Activated effector memory CD4-positive, alpha-beta T cell treated with anti-CD3 and anti-CD28 coated beads, Interleukin-2, amount 50 U/mL, for 16 hours (primary cell): Measurements from ENCODE around the gene SEMA6C.

Experiments used
- DNase-seq: peaks from one replicate; pipeline ENCODE4 v3.0.0-alpha.2; 2020

Gene SEMA6C, protein sequence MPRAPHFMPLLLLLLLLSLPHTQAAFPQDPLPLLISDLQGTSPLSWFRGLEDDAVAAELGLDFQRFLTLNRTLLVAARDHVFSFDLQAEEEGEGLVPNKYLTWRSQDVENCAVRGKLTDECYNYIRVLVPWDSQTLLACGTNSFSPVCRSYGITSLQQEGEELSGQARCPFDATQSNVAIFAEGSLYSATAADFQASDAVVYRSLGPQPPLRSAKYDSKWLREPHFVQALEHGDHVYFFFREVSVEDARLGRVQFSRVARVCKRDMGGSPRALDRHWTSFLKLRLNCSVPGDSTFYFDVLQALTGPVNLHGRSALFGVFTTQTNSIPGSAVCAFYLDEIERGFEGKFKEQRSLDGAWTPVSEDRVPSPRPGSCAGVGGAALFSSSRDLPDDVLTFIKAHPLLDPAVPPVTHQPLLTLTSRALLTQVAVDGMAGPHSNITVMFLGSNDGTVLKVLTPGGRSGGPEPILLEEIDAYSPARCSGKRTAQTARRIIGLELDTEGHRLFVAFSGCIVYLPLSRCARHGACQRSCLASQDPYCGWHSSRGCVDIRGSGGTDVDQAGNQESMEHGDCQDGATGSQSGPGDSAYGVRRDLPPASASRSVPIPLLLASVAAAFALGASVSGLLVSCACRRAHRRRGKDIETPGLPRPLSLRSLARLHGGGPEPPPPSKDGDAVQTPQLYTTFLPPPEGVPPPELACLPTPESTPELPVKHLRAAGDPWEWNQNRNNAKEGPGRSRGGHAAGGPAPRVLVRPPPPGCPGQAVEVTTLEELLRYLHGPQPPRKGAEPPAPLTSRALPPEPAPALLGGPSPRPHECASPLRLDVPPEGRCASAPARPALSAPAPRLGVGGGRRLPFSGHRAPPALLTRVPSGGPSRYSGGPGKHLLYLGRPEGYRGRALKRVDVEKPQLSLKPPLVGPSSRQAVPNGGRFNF

DNA sequence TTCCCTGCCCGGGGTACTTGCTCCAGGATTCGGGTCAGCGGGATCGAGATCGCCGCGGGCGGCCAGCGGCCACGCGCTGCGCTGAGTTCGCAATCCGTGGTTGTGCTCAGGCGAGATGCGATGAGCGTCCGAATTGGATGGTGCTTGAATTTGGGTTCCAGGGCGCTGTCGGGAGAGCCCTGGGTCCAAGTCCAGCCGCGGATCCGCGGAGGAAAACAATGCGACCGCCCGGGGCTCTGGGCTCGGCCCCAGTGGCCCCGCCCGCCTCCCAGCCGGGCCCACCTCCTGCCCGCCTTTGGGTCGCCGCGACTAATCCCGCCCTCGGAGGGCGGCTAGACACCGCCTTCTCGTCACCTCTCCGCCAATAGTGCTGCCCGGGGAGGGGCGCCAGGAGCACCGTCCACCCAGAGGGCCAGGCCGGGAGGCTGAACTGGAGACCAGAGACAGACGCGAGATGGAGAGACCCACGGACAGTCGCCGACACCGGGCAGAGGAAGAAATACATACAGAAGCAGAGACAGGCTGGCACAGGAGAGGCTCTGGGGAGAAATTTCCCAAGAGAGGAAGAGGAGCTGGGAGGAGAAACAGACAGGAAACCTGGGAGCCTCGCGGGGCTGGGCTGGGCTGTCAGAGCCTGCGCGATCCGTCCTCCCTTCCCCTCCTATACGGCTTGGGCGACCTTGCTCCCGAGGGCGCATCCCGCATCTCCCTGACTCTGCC is at the start of gene SEMA6C:
TSS of gene SEMA6C (minus strand) at position 220 of the 720 bp plus-strand sequence. CDS start 4,010 bp downstream, outside the sequence.
- peak; percentile 96 for DNase-seq

DNA sequence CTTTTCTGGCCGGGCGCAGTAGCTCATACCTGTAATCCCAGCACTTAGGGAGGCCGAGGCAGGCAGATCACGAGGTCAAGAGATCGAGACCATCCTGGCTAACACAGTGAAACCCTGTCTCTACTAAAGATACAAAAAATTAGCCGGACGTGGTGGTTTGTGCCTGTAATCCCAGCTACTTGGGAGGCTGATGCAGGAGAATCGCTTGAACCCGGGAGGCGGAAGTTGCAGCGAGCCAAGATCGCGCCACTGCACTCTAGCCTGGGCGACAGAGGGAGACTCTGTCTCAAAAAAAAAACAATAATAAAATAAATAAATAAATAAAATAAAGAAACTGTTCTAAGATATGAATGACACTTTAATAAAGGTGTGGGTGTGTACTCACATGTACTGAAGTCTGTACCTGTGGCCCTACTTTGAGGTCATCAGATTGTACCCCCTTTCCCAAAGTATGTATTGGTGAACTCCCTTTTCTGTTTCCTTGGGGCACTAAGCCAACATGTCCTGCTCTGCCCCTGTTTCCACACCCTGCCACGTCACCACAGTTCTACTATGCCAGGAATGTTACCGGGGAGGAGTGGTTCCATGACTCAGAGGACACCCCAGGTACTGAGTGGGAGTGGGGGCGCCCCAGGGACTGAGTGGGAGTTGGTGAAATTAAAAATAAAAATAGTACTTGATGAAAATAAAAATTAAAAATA is 48.6 kb upstream of the SEMA6C start:
- DNase-seq, result peak; percentile 65

DNA sequence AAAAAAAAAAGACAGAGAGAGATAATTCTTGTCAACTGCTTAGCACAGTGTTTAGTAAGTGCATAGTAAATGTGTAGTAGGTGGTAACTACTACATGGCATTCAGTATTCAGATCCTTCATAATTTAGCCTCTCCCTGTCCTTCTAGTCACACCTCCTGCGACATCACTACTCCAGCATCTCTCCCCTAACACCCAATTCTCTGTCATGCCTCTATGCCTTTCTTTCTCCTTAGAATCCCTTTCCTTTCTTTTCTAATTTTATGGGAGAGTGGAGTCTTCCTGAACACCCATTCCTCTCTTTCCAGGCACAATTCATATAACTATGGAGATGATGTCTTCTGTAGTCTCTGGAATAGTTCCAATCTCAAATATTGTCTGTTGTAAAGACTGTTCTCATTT is 47.4 kb upstream of the SEMA6C start:
- no peak for DNase-seq

DNA sequence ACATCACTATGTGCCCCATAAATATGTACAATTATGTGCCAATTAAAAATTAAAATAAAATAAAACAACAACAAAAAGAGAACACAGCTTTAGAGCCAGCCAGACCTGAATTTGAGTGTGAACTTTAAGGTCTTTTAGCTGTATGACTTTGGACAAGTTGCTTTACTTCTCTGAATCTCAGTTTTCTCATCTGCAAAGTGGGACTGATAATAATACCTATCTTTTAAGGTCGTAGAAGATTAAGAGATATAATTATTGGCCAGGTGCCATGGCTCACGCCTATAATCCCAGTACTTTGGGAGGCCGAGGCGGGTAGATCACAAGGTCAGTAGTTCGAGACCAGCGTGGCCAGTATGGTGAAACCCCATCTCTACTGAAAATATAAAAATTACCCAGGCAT is 46.9 kb upstream of the SEMA6C start:
- peak; percentile 17 for DNase-seq

DNA sequence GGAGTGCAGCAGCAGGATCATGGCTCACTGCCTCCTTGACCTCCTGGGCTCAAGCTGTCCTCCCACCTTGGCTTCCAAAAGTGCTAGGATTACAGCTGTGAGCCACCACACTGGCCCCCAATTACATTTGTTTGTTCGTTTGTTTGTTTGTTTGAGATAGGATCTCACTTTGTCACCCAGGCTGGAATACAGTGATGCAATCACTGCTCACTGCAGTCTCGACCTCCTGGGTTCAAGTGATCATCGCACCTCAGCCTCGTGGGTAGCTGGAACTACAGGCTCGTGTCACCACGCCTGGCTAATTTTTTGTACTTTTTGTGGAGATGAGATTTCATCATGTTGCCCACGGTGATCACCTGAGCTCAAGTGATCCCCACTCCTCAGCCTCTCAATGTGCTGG is 45.6 kb upstream of the SEMA6C start:
- DNase-seq, result peak; percentile 21

DNA sequence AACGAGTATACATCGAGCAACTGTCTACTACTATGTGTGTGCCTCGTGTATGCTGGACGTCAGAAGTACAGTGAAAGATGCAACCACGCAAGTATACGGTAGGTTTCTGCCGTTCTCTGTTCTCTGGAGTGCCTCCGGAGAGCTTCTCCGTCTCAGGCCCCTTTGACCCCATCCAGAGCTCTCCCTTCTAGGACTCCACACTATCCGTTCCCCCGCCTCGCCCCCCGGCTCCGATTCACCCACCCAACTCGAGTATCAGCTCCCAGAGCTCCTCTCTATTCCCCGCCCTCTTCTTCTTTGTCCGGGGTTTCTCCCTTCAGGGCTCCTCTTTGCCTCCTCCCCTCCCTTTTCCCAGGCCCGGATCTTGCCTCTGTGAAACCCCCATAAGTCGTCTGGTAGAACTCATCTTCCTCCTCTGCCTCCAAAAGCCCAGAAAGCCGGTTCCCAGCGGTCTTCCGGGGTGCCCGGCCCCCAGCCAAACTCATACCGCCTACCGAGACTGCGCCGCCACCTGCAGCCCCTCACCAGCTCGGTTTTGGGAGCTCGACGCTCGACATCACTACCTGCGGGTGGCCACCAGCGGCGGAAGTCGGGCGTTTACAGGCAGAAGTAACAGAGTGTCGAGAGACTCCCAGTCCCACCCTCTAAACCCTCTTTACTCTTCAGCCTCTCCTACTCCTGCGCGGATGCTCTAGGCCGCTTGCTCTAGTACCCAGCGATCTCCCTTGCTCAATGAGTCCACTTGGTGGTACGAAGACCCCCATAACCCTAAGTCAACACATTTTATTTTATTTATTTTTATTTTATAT is 43.4 kb upstream of the SEMA6C start, which contains the start of gene VPS72:
TSS of gene VPS72 (minus strand) at position 561 of the 809 bp plus-strand sequence. CDS start at position 485, 76 bp downstream.
- peak; percentile 95 for DNase-seq

DNA sequence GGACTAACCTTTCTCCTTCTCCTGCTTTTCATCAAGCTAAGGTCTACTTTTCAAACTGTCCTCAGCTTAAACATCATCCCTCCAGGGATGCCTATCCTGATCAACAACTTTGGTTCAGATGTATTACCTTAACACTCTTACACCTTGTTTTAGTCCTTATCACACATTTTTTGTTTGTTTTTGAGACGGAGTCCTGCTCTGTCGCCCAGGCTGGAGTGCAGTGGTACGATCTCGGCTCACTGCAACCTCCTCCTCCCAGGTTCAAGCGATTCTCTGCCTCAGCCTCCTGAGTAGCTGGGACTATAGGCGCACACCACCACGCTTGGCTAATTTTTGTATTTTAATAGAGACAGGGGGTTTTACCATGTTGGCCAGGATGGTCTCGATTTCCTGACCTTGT is 42.2 kb upstream of the SEMA6C start:
- DNase-seq, result peak; percentile 53

DNA sequence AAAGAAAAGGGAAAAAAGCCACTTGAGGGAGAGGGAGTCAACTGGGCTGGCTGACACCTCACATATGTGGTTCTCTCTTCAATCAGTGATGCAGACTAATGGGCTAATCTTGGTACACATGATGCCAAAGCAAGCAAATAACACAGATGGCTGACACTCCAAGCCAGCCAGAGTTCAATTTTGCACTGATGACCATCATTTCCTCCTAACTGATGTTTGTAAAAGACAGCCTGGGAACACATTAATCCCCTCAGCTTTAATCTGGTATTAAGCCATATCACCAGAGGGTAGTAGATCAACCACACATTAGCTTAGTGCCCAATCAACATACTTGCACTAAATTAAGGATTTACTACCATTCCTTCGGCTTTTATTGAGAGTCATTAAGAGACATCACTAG is 40.8 kb upstream of the SEMA6C start:
- DNase-seq, result no peak

DNA sequence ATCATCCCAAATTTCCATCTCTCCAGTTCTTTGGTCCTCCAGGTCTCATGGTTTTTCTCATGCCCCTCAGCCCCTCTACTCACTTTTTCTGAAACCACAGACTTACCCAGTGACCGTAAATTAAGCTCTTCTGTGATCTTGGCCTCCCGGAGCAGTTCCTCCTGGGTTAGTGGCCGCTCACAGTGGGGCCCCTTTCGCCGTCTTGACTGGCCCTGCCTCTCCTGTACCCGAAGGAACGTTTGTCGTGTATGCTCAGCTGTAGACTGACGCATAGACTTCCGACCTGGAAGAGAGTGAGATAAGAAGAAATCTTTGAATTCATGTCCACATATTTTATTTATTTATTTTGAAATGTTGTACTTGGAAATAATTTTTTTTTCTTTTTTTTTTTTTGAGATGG is 37.8 kb upstream of the SEMA6C start:
- DNase-seq, result no peak

DNA sequence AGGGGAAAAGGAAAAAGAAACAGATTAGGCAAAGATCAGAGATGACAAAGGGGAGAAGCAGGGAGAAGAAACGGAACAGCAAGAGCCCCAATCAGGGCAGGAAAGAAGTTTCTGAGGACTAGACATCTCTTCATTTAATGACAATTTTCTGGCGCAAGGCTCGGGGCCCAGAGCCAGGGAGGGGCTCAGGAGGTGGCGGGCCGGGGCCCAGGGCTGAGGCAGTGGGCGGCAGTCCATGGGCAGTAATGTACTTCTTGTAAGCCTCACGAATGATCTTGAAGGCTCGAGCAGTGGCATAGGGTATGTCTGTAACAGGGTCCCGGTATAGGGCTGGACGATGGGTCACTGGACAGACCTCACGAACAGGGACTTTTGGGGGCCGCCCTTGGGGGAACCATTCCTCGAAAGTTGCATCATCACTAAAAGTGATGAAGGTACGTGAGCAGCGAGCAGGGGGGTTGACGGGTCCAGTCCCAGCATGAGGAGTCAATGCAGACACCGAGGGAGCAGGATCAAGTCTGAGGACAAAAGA is 30.1 kb upstream of the SEMA6C start:
- no peak for DNase-seq

DNA sequence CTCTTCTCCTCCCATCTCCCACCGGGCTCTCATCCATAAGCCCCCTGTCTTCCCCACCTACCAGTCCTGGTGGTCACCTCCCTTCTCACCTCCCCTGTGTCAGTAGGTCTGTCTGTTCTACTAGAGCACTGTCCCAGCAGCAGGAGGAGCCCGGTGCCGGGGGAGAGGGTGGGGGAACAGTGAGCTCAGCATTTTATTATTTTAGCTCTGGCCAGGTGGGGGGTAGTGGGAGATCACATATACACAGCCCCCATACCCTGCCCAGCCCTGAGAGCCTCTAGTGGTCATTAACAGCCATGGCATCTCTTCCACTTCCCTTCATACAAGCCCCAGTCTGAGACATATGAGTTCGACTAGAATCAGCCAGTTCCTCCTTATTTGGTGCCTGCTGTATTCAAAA is 29.4 kb upstream of the SEMA6C start, which contains the start of gene TMOD4:
TSS of gene TMOD4 (minus strand) at position 119 of the 400 bp plus-strand sequence. CDS start 1,106 bp downstream, outside the sequence.
- DNase-seq, result no peak

DNA sequence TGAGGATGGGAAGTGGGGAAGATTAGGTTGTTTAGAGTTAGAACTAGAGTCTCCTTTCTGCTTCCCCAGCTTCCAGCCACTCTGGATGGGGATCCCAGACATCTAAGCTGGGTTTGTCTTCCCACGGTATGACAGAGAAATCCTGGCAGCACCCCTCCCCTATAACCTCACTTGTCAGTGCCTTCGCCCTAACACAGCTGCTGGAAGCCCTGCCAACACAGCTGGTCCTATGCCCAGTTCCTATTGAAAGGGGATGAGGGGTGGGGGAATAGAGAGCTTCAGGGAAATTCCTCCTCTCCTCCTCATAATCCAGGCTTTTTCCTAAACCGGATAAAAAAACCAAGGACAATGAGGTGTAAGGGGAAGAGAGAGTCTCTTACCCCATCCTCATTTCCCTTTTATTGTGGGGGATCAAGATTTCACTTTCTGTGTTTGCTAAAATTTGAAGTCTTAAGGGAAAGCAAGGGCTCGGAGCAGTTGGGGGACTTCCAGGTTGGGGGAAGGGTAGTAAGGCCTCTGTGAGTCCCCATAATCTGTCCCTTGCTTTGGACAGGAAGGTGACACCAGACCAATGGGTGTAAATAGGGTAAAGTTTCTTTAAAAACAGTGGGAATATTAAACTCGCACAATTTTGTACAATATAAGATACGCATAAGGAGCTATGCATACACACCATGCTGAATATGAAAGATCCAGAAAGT is 28.8 kb upstream of the SEMA6C start:
- DNase-seq, result no peak

DNA sequence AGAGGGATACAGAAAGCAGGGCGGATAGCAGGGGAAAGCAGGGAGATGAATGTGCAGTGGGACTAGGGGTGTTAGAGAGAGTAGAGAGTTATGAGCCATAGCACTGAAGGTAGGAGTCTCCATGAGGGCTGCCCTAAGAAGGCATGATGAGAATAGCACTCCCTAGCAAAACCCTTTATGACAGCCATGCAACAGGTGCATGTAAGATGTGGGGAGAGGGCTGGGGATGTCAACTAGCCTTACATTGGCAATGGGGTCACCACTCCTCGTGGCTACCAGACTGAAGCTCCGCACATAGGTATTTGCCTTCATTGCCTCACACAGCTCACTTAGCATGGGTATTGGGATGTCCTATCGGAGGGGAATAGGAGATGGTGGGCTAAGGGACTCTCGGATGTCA is 24.8 kb upstream of the SEMA6C start:
- DNase-seq, result no peak

DNA sequence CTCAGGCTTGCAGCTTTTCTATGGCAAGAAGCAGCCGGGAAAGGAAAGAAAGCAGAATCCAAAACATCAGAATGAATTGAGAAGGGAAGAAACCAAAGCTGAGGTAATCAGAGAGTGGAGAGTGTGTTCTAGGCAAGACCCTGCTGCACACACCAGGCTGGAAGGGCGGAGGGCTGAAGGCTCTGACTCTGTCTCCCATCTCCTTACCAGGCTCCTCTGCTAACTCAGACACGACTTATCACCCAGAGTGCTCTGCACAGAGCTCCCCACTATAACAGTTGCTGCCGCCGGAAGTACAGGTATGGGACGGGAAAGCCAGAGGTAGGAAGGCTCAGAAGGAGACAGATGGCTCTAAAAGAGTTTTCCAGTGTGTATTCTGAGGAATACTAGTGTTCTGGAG is 20.7 kb upstream of the SEMA6C start:
- DNase-seq, result no peak

DNA sequence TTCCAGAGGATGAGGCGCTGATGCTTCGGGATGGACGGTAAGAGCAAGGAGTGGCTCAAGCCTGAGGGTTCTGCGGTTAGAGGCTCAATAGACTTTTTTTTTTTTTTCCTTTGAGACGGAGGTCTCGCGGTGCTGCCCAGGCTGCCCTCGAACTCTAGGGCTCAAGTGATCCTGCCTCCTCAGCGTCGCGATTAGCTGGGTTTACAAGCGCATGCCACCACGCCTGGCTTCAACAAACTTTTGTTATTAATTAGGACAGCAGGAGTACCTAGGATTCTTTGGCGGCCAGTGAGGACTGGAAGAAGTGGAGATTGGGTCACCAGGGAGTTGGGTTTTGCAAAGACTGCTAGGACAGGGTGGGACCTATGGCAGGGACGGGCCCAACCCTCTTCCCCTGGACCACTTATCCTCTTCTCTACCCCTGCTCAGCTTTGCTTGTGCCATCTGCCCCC is 20.1 kb upstream of the SEMA6C start:
- DNase-seq, result no peak

DNA sequence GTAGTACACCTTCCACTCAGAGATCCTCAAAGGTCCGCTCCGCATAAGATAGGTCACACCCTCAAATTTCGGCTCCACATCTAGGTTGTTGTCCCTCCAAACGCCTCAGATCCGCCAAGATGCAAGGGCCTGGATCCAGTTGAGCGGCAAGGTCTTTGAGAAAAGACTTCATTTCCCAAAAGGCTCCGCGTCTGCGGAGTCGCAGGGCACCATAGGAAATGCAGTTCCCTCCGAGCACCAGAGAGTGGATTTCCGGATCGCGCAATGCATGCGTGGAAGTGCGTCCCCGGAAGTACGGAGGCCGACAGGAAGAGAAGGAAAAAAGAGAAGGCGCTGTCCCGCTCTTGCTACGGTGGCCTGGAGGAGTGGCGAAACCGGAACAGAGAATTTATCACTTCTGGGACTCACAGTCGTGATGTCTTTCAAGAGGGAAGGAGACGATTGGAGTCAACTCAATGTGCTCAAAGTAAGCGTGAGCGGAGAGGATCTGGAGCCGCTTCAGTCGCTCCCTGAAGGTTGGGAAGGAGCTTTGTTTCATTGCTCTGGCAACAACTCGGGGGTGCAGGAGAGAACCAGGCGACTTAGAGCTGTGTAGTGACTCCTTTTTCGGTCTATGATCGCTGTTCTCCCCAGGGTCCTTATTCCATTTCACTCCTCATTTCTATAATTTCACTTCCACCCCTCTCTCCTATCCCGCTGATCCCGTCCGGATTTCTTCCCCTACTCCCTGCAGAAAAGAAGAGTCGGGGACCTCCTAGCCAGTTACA is 19.5 kb upstream of the SEMA6C start, which contains the start of the genes LYSMD1 and SCNM1:
TSS of gene LYSMD1 (minus strand) at position 165 of the 767 bp plus-strand sequence. CDS start 644 bp downstream, outside the sequence.
TSS of gene SCNM1 (plus strand) at position 407 of the 767 bp plus-strand sequence. CDS start at position 416, 9 bp downstream.
- DNase-seq, result peak; percentile 98

DNA sequence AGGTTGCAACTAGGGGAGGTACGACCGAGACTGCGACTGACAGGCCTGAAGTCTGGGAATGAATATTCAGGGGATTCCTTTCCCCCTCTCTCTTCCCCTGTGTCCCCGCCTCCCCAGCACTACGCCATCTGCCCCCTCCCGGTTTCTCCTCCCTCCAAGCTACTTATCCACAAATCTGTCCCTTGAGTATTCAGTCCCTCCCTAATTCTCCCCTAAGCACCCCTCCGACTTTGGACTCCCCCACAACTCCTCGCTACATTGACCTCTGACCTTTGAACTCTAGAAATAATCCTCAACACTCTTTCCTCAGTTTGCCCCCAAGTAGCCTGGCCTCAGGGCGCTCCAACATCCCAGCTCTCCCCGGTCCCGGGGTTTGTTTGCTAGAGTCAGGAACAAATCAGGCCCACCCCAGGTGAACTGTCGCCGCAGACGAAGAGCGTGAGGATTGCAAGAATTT is 18.9 kb upstream of the SEMA6C start:
- DNase-seq, result no peak

DNA sequence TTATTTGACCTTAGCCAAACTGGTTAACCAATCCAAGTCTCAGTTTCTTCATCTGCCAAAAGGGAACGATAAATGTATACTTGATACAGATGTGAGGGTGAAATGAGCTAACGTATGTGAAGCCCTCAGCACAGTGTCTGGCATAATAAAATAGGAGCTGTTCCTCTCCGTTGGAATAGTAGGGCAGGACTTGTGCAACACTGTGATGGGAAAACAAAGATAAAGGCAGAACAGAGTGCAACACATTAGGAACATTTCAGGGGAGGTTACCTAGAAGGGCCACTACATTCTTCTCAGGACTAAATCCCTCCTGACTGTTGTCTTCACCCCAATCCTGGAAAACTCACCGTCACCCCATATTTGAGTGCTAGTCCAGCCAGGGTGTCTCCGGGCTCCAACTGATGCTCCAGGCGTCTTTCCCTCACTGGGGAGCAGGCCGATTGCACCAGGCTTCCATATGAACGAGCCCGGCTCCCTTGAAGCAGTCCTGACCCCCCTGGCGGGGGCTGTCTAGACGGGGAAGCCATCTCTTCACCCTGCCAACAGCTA is 18.4 kb upstream of the SEMA6C start:
- no peak for DNase-seq

DNA sequence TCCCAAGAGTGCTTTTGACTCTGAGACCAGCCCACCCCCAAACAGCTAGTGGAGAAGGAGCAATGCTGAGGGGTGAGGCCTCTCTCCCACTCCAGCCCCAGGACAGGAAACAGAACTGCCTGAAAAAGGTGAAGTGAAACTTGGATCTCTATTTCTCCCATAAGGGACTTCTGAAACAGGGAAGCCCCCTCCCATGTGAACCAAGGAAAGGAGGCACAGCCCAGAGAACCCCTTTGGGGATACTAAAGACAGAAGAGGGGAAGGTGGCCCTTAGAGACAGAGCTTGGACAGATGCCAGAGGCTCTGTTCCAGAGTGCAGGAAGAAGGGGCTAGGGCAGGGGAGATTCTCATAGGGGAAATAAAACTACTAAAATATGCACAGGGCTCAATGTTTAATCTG is 12.9 kb upstream of the SEMA6C start:
- DNase-seq, result no peak
